ENCODE measurements around the gene ADAM12.

- TF ChIP-seq EZH2 (IDR thresholded peaks at IDR 0.05): no peak
- TF ChIP-seq POLR2AphosphoS5 (IDR thresholded peaks at IDR 0.05; ENCODE audit: borderline replicate concordance, low read depth, low read length): no peak
Observed at GRCh38 chr10:126016882-126017281, 371.4 kb downstream of the ADAM12 start.

All from SK-N-MC (cell line).